HG03064 (cell line): ENCODE data around the gene TNS1.

Source experiments
- ATAC-seq: cut with Tn5 transposase; IDR thresholded peaks from one replicate; pipeline ENCODE4 v1.9.1; 2021; ENCODE audit warnings: low read depth; ENCODE audit not compliant: unreplicated experiment

The TNS1 gene

DNA sequence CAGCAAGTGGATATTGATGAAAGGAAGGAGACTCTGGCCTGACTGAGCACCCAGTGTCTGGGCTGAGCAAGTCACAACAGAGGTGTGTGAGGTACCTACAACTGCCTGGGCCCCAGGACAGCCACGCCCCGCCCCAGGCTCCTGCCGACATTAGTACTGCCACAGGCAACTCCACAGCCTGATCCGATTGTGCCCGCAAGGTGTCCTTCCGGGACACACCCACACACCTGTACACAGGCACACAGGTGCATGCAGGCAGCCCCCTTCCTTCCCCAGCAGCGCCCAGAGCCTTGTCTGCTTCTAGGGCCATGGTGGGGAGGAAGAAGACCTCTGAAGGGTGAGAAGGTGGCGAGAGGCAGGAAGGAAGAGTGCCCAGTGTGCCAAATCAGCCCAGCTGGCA, 83.6 kb downstream of the TNS1 start:
- ATAC-seq: no peak

DNA sequence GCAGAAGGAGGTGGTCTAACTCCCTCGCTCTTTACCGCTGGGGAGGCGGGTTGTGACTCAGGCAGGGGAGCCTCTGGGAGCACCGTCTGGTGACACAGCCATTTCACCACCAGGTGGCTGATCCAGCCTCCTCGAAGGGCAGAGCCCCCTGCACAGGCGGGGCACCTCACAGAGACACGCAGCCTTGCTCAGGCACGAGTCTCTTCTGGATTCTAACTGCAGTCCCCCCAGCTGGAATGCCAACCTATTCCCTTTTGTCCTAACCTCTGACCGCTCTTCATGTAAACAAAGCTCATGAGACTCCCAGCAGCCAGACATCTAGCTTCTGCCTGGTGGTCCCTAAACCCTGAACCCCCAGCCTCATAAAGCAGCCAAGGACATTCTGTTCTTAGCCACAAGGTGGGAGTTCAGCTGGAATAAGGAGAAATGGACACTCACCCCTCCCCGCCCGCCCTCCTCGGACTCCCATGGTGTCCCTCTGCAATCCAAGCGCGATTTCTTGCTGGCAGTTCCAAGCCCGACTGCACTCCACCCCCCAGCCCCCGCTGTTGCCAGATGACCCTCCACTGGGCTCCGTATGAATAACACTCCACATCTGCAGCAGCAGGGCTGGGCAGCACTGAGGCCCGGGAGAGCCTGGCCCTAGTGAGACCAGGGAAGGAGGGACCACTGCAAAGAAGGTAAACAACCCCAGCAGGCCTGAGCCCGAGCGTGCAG, 84.3 kb downstream of the TNS1 start:
- no peak for ATAC-seq

DNA sequence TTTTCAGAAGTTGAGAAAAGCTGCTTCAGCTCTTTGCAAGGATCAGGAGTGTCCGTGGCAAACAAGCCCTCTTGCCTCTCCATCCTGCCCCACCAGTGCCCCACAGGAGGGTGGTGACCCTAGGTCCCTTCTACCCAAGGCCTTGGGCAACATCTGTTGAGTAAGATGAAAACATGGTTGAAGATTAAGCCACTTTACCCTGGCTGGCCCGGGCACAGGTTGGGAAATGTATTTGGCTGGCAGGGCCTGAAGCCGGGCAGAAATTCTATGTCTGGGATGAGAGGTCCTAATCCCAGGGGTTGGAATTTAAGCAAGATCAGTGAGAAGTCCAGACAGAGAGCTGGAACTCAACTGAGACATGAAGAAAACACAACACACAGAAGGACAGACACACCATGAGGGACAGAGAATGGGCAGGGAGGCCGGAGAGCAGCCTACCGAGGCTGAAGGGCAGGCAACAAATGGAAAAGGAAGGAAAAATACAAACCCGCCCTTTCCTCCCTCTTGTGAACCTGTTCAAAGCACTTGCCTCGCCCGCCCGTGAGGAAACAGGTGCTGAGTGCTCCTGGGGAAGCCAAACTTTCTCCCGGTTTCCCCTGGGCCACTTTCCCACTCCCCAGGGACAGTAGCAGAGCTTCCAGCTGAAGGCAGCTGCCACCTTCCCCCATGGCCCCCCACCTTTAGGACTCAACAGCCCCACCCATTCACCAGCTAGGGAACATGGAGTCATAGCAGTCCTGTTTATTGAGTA, 86.1 kb downstream of the TNS1 start:
- no peak for ATAC-seq

DNA sequence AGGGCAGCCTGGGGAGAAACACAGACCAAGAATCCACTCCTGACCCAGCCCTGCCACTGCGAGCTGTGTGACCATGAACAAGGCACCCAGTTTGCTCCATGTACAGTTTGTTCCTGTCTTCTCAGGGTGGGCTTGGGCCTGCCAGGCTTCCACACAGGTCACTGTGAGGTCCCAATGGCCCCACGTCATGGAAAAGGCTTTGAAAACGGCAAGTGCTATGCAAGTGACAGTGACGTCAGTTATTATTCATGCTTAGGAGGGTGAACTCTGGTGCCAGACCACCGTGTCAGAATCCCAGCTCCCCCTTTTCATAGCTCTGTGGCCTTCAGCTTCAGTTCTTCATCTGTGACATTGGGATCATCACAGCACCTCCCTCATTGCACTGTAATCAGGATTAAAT, 87.1 kb downstream of the TNS1 start:
- no peak for ATAC-seq

DNA sequence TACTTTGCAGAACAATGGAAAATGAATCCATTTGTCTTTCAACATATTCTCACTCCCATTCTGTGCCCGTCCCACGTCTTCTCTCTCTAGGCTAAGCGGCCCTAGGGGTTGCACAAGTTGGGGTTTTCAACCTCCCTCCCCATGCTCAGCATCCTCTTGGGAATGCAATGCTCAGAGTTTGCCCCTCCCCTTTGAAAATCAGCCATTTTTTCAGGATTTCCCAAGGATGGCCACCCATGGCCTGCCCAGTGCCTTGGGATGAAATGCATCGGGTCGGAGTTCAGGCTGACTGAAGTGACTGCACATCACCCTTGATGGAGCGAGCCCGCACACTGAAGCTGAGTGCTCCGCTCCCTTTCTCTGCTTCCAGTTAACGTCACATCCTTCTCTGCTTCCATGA, 87.9 kb downstream of the TNS1 start:
- no peak for ATAC-seq

DNA sequence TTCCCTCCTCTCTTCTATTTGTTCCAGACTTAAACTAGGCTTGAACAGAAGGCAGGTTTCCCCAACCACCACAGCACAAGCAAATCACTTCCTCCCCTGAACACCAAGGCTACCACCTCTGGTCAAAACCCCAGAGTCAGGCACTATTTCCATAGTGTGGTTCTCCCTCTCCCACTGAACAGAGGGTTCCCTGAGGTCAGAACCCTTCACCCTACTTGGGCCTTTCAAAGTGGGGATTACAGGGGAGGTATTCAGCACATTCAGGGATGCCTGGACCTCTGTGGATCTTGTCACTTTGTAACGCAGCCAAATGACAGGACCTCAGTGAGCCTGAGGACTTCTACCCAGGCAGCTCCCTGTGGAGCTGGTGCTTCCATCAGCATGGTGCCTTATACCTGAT, 88.7 kb downstream of the TNS1 start:
- no peak for ATAC-seq

DNA sequence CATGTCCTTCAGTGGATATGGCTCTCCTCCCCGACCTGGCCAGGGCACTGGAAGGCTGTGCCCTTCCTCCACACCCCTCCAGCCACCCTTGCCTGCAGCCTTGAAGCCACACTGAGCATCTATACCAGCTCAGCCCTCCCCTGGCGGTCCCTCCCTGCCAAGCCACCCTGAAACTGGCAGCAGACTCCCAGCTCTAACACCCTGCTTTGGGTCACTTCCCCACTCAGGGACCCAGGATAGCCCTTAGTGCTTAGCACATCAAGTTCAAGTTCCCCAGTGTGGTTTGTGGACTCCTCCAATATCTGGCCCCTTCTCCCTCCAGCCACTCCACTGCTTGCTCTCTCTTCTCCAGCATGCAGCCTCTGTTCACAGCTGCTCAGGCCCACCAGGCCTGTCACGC, 89.4 kb downstream of the TNS1 start:
- ATAC-seq: no peak

DNA sequence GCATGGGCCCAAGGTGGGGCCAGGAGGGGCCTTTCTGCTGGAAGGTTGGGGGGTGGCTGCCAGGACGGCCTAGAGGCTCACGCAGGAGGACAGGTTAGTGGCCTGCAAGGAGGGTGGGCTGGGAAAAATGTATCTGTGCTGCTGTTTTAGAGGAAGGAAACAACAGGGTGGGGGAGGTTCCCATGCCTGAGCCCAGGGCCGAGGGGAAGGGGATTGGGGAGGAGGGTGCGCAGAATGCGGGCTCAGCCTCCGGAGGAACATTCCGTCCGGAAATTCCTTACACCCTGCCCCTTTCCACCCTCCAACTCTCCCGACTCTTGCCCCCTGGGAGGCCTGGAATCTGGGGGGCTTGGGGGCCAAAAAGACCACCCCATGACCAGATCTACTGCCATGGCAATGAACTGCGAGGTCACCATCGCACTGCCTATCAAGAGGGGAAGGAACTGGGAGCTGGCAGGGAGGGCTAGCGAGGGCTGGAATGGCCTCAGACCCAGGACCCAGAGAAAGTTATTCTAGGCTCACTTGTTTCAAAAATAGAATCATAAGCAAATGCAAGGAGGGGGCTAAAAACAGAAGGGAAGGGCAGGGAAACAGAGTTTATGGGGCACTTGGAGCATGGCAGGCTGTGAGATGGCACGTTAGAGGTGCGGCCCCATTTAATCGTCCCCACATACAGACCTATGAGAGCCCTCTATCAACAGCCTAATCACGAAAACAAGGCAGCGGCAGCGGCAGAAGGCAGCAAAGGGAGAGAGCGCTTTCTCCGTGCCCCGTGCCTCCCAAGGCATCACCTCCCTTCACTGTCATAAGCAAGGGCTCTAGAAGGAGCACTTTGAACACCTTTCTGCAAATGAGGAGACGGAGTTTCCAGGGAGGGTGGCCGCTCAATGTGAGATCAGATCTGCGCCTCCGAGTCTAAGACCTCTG, 90.4 kb downstream of the TNS1 start:
- no peak for ATAC-seq

DNA sequence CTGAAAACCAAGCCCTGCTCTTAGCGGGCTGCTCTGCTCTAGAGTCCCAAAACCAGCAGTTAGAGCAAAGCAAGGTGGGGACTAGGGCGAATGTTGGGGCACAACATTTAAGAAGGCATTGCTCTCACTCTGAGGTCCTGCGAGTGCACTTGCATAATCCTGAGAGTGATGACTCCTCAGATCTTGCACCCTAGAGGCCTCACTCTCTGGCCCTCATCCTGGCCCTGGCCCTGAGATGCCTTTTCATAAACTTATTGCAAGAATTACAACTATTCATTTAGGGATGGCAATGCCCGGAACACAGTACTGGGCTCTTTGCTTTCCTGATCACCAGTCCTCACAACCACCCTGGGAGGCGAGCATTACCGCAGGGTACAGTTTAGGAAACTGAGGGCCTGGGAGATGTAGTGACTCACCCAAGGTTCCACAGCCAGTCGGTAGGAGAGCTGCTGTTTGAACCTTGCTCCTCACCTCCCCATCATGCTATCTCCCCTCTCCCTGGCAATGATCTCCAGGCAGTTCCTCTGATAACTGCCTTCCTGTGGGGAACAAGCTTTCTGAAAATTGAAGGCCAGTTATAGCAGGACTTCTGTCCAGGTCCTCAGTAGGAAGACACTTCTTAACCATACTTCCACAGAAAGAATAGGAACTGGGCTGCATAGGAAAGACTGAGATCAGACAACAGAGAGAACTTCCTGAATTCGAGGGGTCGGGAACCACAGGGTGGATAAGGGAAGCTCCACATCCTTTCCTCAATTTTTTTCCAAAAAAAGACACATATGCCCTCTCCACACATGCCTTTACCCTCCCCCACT, 91.3 kb downstream of the TNS1 start:
- ATAC-seq: no peak

DNA sequence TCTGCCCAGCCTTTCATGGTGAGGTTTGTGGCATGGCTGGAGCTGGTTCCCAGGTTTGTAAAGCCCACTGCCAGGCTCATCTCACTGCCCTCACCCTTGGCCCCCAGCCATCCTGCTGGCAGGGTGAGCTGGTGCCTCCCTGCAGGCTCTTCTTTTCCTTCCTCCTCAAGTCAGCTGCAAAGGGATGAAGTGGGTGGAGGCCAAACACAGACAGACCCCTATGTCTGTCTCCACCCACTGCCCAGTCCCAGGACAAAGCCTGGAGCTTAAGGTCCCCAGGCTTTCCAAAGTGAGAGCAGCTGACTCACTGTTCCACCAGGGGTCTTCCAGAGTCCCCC, 92.0 kb downstream of the TNS1 start:
- no peak for ATAC-seq

DNA sequence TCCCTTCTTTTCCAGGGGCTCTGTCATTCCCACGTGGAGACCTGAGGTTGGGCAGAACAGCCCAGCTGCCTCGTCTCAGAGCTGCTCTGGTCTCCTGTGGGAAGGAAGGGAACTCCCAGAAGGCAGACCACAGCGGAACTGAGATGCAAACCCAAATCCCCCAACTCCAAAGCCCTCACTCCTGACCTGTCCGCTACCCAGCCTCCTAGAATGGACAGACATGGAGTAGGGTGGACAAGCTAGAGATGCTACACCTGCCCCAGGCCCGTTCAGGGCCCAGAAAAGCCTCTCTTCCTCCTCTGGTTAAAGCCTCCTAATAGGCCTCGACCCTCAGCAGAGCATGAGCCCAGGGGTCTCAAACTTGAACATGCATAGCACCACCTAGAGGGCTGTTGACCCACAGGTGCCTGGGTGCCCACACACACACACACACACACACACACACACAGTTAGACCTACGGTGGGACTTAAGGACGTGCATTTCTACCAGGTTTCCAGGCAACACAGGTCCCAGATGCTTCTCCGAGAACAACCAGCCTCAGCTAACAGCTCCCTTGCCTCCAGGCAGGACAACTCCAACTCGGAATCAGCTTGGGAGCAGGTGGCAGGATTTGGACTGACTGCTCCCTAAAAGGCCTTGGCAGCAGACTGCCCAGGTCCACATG, 93.5 kb downstream of the TNS1 start:
- no peak for ATAC-seq

DNA sequence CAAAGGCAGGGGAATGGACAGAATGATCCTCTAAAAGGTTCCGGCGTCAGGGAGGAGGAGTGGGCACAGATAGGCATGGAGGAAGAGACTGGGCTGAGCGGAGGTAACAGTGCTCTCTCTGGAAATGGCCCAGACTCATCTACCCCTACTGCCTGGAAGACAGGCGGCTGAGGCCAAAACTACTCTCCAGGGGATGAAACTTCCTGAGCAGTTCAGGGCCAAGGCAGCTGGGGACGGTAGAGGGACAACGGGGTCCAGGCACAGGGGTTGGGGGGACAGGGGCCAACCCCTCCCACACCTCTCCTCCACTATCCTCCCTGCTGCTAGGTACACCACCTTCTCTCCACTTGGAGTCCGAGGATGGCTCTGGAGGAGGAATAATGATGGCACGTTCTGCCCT, 94.3 kb downstream of the TNS1 start:
- ATAC-seq: no peak

DNA sequence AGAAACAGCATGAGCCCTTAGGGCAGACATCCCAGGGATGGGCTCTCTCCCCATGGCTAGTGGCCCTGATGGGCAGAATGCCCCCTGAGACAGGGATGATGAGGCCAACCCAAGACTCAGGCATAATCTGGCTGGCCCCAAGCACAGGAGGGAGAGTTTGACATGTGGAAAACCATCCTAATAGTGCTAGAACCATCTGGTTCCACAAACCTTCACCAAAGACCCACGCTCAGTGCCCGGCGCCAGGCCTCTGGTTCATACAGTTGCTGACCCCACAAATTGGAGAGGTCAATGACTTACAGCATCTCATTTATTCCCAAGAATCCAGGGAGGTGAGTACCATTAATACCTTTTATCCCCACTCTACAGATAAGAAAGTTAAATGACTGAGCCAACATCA, 95.5 kb downstream of the TNS1 start:
- ATAC-seq: no peak

DNA sequence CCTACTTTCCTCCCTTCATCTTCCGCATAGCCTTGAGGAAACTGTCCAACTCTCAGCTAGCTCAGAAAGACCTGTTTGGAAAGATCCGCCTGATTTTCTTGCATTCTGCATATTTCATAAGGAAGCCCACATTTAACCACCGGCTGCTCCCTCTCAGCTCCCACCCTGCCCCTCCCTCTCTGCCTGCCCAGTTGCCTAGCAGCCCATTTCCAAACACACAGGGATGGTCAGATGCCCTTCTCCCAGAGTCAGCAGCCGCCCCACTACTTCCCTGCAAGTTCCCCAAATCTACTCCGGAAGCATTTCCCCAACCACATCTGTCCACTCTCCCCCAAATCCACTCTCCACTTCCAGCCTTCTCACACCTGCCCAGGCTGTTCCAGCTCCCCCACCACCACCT, 96.0 kb downstream of the TNS1 start:
- no peak for ATAC-seq

DNA sequence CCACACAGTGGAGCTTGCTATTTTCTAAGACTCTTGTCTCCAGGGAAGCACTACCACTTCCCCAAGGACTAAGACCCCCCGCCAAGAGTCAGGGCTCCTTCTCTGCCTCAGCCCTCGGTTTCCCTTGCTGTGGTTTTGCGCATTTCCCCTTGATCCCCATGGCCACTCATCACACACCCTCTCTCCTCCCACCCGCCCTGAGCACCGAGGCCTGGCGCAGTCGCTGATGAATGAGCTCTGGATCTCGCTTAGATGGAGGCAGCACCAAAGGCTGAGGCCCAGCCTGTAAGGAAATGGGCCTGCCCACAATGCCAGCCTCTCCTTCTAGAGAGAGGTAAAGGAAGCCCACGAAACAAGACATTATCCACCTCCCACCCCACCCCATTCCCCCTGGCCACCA, 96.9 kb downstream of the TNS1 start:
- no peak for ATAC-seq

DNA sequence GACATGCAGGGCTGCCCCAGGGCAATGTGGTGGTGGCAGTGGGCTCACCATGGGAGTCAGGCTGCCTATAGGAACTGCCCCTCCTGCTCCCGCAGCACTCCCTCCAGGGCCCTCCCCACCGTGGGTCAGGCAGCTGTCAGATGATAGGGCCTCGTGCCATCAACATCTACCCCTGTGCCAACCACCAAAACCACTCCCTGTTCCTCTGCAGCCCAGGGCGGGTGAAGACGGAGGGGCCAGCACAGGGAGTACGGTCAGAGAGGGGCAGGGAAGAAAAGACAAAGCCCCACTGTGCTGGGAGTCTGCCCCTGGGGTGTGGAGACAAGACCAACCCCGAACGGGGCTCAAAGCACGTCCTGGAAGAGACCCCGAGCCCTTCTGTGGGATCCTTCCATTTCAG, 97.4 kb downstream of the TNS1 start:
- ATAC-seq: no peak

DNA sequence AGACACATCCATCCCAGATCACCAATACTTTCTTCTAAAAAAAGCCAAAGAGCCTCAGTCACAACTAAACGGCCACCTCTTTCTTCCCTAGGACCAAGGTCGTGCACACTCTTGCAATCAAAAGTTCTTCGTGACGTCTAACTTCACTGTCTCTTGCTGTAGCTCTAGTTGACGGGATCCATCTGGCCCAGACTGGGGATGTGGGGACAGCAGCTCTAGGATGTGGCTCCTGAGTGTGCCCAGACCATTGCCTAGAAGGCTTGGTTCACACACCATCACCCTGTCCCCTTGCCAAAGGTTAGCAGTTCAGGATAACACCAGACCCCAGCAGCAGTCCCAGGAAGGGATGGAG, 98.2 kb downstream of the TNS1 start:
- no peak for ATAC-seq

DNA sequence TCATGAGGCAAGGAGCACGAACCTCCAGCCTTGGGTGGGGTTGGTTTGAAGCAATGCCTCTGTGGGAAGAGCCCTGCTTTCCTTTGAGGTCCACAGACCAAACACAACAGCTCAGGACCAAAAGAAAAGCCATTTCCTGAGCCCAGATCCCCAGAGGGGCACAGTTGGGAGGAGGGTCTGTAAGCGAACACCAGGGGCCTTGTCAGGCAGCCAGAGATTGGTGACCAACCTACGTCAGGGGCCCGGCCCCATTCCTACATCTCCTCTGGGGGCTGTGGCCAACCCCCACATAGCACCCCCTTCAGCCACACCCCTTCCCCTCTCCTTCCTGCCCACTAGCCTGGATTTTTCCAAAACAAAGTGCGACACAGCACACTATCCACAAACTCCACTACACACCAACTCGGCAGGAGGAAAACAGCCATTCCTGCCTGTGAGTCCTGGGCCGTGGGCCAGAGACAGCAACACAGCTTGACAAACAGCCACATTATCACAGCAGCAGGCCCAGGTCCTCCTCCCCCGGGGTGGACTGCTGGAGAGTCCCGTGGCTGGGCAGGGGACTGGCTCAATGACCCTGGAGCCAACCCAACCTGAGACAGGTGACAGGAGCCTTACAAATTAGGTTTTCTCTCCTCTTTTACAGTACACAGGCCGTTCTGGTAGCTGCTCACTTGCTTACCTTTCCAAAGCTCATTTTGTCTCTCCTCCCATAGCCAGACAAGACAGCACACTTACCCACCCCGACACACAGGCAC, 98.8 kb downstream of the TNS1 start:
- no peak for ATAC-seq

DNA sequence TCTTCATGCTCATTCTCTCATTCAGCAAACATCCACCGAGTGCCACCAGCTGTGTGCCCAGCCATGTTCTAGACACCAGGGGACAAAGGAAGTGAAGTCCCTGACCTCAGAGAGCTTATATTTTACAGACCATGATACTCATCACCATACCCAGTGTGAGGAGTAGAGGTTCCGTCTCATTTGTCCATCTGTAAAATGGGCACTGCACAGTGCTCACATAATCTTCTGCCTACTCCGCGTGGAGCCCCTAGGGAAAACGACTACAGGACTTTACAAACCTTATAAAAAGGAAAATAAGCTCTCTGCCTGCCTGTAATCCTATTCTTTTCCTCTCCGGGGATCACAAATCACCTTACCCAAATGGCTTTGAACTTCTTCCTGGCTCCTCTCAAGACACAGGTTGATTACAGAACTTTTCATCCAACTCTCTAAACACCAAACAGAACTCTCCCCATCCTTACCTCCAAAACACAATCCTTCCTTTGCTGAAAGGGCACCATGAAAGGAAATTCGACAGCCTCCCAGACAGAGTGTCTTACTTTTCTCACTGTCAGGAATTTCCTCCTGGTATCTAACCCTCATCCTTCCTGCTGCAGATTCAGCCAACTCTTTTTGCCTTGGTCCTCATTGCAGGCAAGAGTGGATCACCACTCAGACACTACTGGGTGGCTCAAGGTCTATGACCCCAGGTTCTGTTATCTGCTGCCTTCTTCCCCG, 99.5 kb downstream of the TNS1 start:
- ATAC-seq: no peak
